H9 (cell line): ENCODE data around the gene UGT3A1. TPM values are rescaled to one million over a fixed set of nuclear protein-coding genes. Genes with fewer than 3 reads are reported as not detected.

Experiments
- DNase-seq: peaks from one replicate; pipeline ENCODE4 v3.0.0-alpha.2; 2017
- H2AFZ ChIP-seq: one replicate; pipeline ENCODE4 v1.6.1; 2013; ENCODE audit warnings: mild to moderate bottlenecking, low read length, control low read depth, moderate library complexity
- H2AK5ac ChIP-seq: 2 replicates; pipeline ENCODE4 v1.6.1; 2013; ENCODE audit warnings: low read length, control low read depth, mixed read lengths; ENCODE audit not compliant: insufficient read length
- H2BK120ac ChIP-seq: one replicate; pipeline ENCODE4 v1.6.1; 2013; ENCODE audit warnings: low read depth, mild to moderate bottlenecking, low read length, control low read depth, inconsistent platforms; ENCODE audit not compliant: poor library complexity, severe bottlenecking
- H2BK12ac ChIP-seq: 2 replicates; pipeline ENCODE4 v1.6.1; 2013; ENCODE audit warnings: low read length, control low read depth, mixed read lengths, low read depth; ENCODE audit not compliant: insufficient read length
- H2BK15ac ChIP-seq: 2 replicates; pipeline ENCODE4 v1.6.1; 2013; ENCODE audit warnings: low read depth, low read length, control low read depth
- H2BK20ac ChIP-seq: one replicate; pipeline ENCODE4 v1.6.1; 2013; ENCODE audit warnings: low read depth, mild to moderate bottlenecking, low read length, control low read depth, inconsistent platforms; ENCODE audit not compliant: poor library complexity, severe bottlenecking
- H2BK5ac ChIP-seq: 2 replicates; pipeline ENCODE4 v1.6.1; 2013; ENCODE audit warnings: low read length, control low read depth, mixed read lengths; ENCODE audit not compliant: insufficient read length
- H3K14ac ChIP-seq: 2 replicates; pipeline ENCODE4 v1.6.1; 2013; ENCODE audit warnings: low read length, control low read depth; ENCODE audit not compliant: insufficient read depth
- H3K18ac ChIP-seq: 2 replicates; pipeline ENCODE4 v1.6.1; 2013; ENCODE audit warnings: low read depth, mild to moderate bottlenecking, mixed read lengths, low read length, control low read depth; ENCODE audit not compliant: insufficient read length
- H3K23ac ChIP-seq: 2 replicates; pipeline ENCODE4 v1.6.1; 2013; ENCODE audit warnings: low read length, control low read depth, mixed read lengths, low read depth; ENCODE audit not compliant: insufficient read length
- H3K23me2 ChIP-seq: 2 replicates; pipeline ENCODE4 v1.6.1; 2013; ENCODE audit warnings: low read depth, mild to moderate bottlenecking, mixed read lengths, low read length, control low read depth; ENCODE audit not compliant: insufficient read length, poor library complexity, severe bottlenecking
- H3K27ac ChIP-seq: 2 replicates; pipeline ENCODE4 v1.5.1; 2013; ENCODE audit warnings: low read length, control low read depth, mixed read lengths, low read depth; ENCODE audit not compliant: insufficient read length
- H3K27me3 ChIP-seq: 2 replicates; pipeline ENCODE4 v1.6.1; 2013; ENCODE audit warnings: low read length, control low read depth, inconsistent platforms; ENCODE audit not compliant: insufficient read depth
- H3K4ac ChIP-seq: 2 replicates; pipeline ENCODE4 v1.6.1; 2013; ENCODE audit warnings: low read depth, mild to moderate bottlenecking, control low read depth, inconsistent platforms, low read length, moderate library complexity
- H3K4me1 ChIP-seq: 2 replicates; pipeline ENCODE4 v1.6.1; 2013; ENCODE audit warnings: low read length, control low read depth, inconsistent platforms; ENCODE audit not compliant: insufficient read depth
- H3K4me2 ChIP-seq: 2 replicates; pipeline ENCODE4 v1.6.1; 2013; ENCODE audit warnings: low read length, control low read depth, mixed read lengths; ENCODE audit not compliant: insufficient read length, insufficient read depth
- H3K56ac ChIP-seq: 2 replicates; pipeline ENCODE4 v1.6.1; 2013; ENCODE audit warnings: low read depth, mild to moderate bottlenecking, mixed read lengths, low read length, control low read depth; ENCODE audit not compliant: insufficient read length
- H3K79me1 ChIP-seq: 2 replicates; pipeline ENCODE4 v1.6.1; 2013; ENCODE audit warnings: low read depth, mild to moderate bottlenecking, moderate library complexity, low read length, control low read depth, inconsistent platforms; ENCODE audit not compliant: insufficient read depth, poor library complexity, severe bottlenecking
- H3K79me2 ChIP-seq: 2 replicates; pipeline ENCODE4 v1.6.1; 2013; ENCODE audit warnings: low read length, control low read depth, inconsistent platforms; ENCODE audit not compliant: insufficient read depth
- H3K9ac ChIP-seq: 2 replicates; pipeline ENCODE4 v1.6.1; 2013; ENCODE audit warnings: low read length, control low read depth, mixed read lengths; ENCODE audit not compliant: insufficient read length; ENCODE audit errors: extremely low read depth
- H3K9me3 ChIP-seq: one replicate; pipeline ENCODE4 v1.6.1; 2013; ENCODE audit warnings: low read depth, low read length, inconsistent platforms; ENCODE audit not compliant: control insufficient read depth
- H3T11ph ChIP-seq: one replicate; pipeline ENCODE4 v1.6.1; 2013; ENCODE audit warnings: mild to moderate bottlenecking, low read length, control low read depth, inconsistent platforms
- H4K20me1 ChIP-seq: one replicate; pipeline ENCODE4 v1.6.1; 2013; ENCODE audit not compliant: control insufficient read depth, insufficient read length, insufficient read depth
- H4K5ac ChIP-seq: 2 replicates; pipeline ENCODE4 v1.6.1; 2013; ENCODE audit warnings: low read depth, mild to moderate bottlenecking, mixed read lengths, low read length, control low read depth; ENCODE audit not compliant: insufficient read length
- H4K8ac ChIP-seq: replicated peaks from 2 replicates; pipeline ENCODE4 v1.6.1; 2013; ENCODE audit warnings: low read length, control low read depth, mixed read lengths, low read depth; ENCODE audit not compliant: insufficient read length
- H4K91ac ChIP-seq: 2 replicates; pipeline ENCODE4 v1.6.1; 2013; ENCODE audit warnings: low read depth, mild to moderate bottlenecking, moderate library complexity, mixed read lengths, low read length, control low read depth; ENCODE audit not compliant: insufficient read length
- H3K27ac Mint-ChIP-seq, 3 experiments: 2 replicates in 2 of 3; 3 replicates in 1 of 3; pipeline ENCODE4 v1.8.0; 2020 to 2021; ENCODE audit warnings: mixed read lengths in 3 of 3, mild to moderate bottlenecking in 1 of 3, moderate library complexity in 1 of 3
- H3K27me3 Mint-ChIP-seq: 2 replicates; pipeline ENCODE4 v1.8.0; 2021; ENCODE audit warnings: low read depth, mild to moderate bottlenecking, moderate library complexity, mixed read lengths
- H3K36me3 Mint-ChIP-seq, 3 experiments: 2 replicates in 2 of 3; 3 replicates in 1 of 3; pipeline ENCODE4 v1.8.0; 2020 to 2021; ENCODE audit warnings: low read depth in 3 of 3, mixed read lengths in 3 of 3; ENCODE audit not compliant: insufficient read depth in 1 of 3
- H3K4me1 Mint-ChIP-seq, 2 experiments: 2 replicates each; pipeline ENCODE4 v1.8.0; 2020; ENCODE audit warnings: mixed read lengths in 2 of 2
- H3K4me3 Mint-ChIP-seq, 2 experiments: 2 replicates in 1 of 2; 3 replicates in 1 of 2; pipeline ENCODE4 v1.8.0; 2020 to 2021; ENCODE audit warnings: mild to moderate bottlenecking in 2 of 2, mixed read lengths in 2 of 2, moderate library complexity in 1 of 2
- H3K9me3 Mint-ChIP-seq, 2 experiments: 2 replicates in 1 of 2; 3 replicates in 1 of 2; pipeline ENCODE4 v1.8.0; 2020; ENCODE audit warnings: mild to moderate bottlenecking in 2 of 2, mixed read lengths in 2 of 2, moderate library complexity in 1 of 2
- CTCF ChIP-seq: fragments of 200-600 bp; sonication (generic); conservative IDR thresholded peaks from 3 replicates; pipeline ENCODE4 v1.8.0; 2021; ENCODE audit warnings: antibody characterized with exemption, mild to moderate bottlenecking
- WGBS: extraction: QIAGEN DNeasy Blood & Tissue Kit; methylation state at CpG from one replicate; pipeline ENCODE4 v1.1.7; 2013; ENCODE audit warnings: missing lambda C conversion rate, low lambda C conversion rate, mixed read lengths; ENCODE audit not compliant: insufficient read length; ENCODE audit errors: extremely low coverage; 5-methylcytosine and 5-hydroxymethylcytosine counted together
- total RNA-seq: library from RNA; stranded (reverse); gene quantifications from 2 replicates; pipeline ENCODE4 v1.2.1, GENCODE V29; 2021

Gene UGT3A1
- total RNA-seq, 1 experiment from 2014 or later, result 1.8 TPM

GRCh38 chr5:35924950-35925722 lies 66.1 kb downstream of the UGT3A1 start:
- H3K9me3 ChIP-seq, result no peaks in the 10 kb centered on the region
- peak overlapping the region; percentile 19 for H3K4me2 ChIP-seq
- no peaks in the 10 kb centered on the region for H3K23me2 ChIP-seq
- H3K18ac ChIP-seq, result no peak overlapping the region
- H4K20me1 ChIP-seq, result no peaks in the 10 kb centered on the region
- H3K23ac ChIP-seq, result no peak overlapping the region
- no peak overlapping the region for H2AK5ac ChIP-seq
- H3K4me1 ChIP-seq, result no peaks in the 10 kb centered on the region
- no peak overlapping the region for H4K5ac ChIP-seq
- H3K14ac ChIP-seq, result no peak overlapping the region
- H2BK5ac ChIP-seq, result no peak overlapping the region
- Mint-ChIP-seq H3K9me3 (peaks cover 0 to 4% of the 10 kb centered on the region in 2 experiments; a peak in 2 of 5 replicates), H3K27me3 (peaks cover 81% of the 10 kb centered on the region), H3K36me3 (no peaks in the 10 kb centered on the region), H3K4me3 (peak overlapping the region in 1 of 2 experiments; percentile 31; a peak in 1 of 5 replicates), H3K27ac (no peak overlapping the region), H3K4me1 (peaks cover 6 to 9% of the 10 kb centered on the region in 2 experiments; a peak in 3 of 4 replicates)
- no peak overlapping the region for H3K27ac ChIP-seq
- peak; percentile 72 for TF ChIP-seq CTCF
- H3K79me1 ChIP-seq, result no peaks in the 10 kb centered on the region
- H2BK12ac ChIP-seq, result no peak overlapping the region
- peaks cover 7% of the 10 kb centered on the region; the same call in 1 of the 2 replicates for H3K27me3 ChIP-seq
- H4K8ac ChIP-seq, result no peak overlapping the region
- no peak overlapping the region for H4K91ac ChIP-seq
- no peak overlapping the region for H3T11ph ChIP-seq
- no peak overlapping the region for H3K9ac ChIP-seq
- H2AFZ ChIP-seq, result peak overlapping the region; percentile 43
- H3K56ac ChIP-seq, result no peak overlapping the region
- H2BK15ac ChIP-seq, result no peak overlapping the region
- no peak overlapping the region for H2BK20ac ChIP-seq
- no peaks in the 10 kb centered on the region for H3K79me2 ChIP-seq
- no peak overlapping the region for H2BK120ac ChIP-seq
- H3K4ac ChIP-seq, result no peak overlapping the region
- DNase-seq, result peak; percentile 87
- WGBS, result no CpG with 5 or more reads among the region's 21 CpGs
